Adrenal gland (tissue), 12 donors: ENCODE data around the gene MCHR1. TPM values are rescaled to one million over a fixed set of nuclear protein-coding genes. Genes with fewer than 3 reads are reported as not detected.
A peak's percentile ranks its signal among the peaks of the same experiment; 100 is the strongest.

Experiments
- DNase-seq, 7 donors: peaks; one replicate each; pipeline ENCODE4 v3.0.0-alpha.2; 2019 to 2020
- H3K27ac ChIP-seq, 5 donors: fragments of 200-600 bp; sonication (generic) in 4 of 5; 1 replicate in 3 of 5; 2 replicates in 2 of 5; pipeline versions ENCODE4 v1.5.1 to v1.8.0; 2016 to 2020; ENCODE audit warnings: mild to moderate bottlenecking in 1 of 5
- H3K27me3 ChIP-seq: fragments of 200-600 bp; 2 replicates; pipeline ENCODE4 v1.8.0; 2021
- H3K36me3 ChIP-seq, 2 donors: fragments of 200-600 bp; replicated peaks in 1 of 2; 1 replicate in 1 of 2; 2 replicates in 1 of 2; pipeline versions ENCODE4 v1.5.1 to v1.8.0; 2018 to 2022
- H3K4me1 ChIP-seq, 2 donors: fragments of 200-600 bp; replicated peaks in 1 of 2; 1 replicate in 1 of 2; 2 replicates in 1 of 2; pipeline versions ENCODE4 v1.5.1 to v1.8.0; 2018 to 2021
- H3K4me3 ChIP-seq, 4 donors: fragments of 200-600 bp; sonication (generic) in 3 of 4; one replicate each; pipeline ENCODE4 v1.5.1; 2016 to 2018
- H3K9me3 ChIP-seq, 3 donors: fragments of 200-600 bp; sonication (generic) in 1 of 3; replicated peaks in 1 of 3; 1 replicate in 2 of 3; 2 replicates in 1 of 3; pipeline versions ENCODE4 v1.5.1 to v1.8.0; 2016 to 2021
- POLR2A ChIP-seq, 2 donors: fragments of 450-650 bp; IDR thresholded peaks; one replicate each; pipeline ENCODE4 v1.6.1; 2017; ENCODE audit warnings: antibody characterized with exemption in 2 of 2, mild to moderate bottlenecking in 2 of 2, moderate library complexity in 1 of 2
- WGBS, 4 donors: extraction: QIAGEN DNeasy Blood & Tissue Kit in 2 of 4; methylation state at CpG; one replicate each; pipeline versions ENCODE4 v1.1.5 to v1.1.7; 2013 to 2017; 5-methylcytosine and 5-hydroxymethylcytosine counted together
- intact Hi-C, 2 donors: fragments of 100-400 bp; cut with DNase I; formaldehyde crosslinking; loops; one replicate each; pipeline versions ENCODE4 v1.14.1 to v1.15.0; 2022 to 2023
- polyA plus RNA-seq, 3 donors: library from polyadenylated mRNA; stranded (reverse); fragments of 200-250 nt in 2 of 3; fragments of 350-450 nt in 1 of 3; fragmentation: Illumina TruSeq in 1 of 3; extraction: RNeasy Lipid Tissue Mini Kit (QIAGEN cat#74804) in 1 of 3; gene quantifications; one replicate each; pipeline ENCODE4 v1.2.3, GENCODE V29; 2013 to 2014
- total RNA-seq, 9 donors: library from RNA; depleted of rRNA in 4 of 9; stranded (reverse); fragments of >200 nt in 4 of 9; fragments of 120-200 nt in 1 of 9; fragmentation: NEBNext Ultra II Directional in 1 of 9; extraction: Animal tissue kit (Norgen Biotek cat#: 25700) in 1 of 9; gene quantifications; one replicate each; pipeline versions ENCODE4 v1.1.0 to v1.2.4, GENCODE V29; 2013 to 2023
- TF ChIP-seq, protein P1 (sequence below), 6 experiments: fragments of 450-650 bp in 4 of 6; fragments of 200-600 bp in 2 of 6; sonication (generic) in 1 of 6; IDR thresholded peaks; 1 replicate in 5 of 6; 2 replicates in 1 of 6; pipeline versions ENCODE4 v1.5.1 to v1.8.0; 2016 to 2021; ENCODE audit warnings: antibody characterized with exemption in 6 of 6, mild to moderate bottlenecking in 2 of 6, moderate library complexity in 1 of 6
- donor health status: healthy with polysubstance abuse.
- donor health status: Bipolar disorder and iron deficiency.
- donor health status: DM: yes; HTN: yes; CAD: no.
- donor health status: DM: no; HTN: no; CAD: no.
- donor health status: DM: no; HTN: no; CAD: no.
- donor health status: DM: yes; HTN: yes; CAD: no.

Gene MCHR1
- total and polyA plus RNA-seq, 12 donors: 0.07 to 1.7 (median 0.24) TPM; not detected in 2

DNA sequence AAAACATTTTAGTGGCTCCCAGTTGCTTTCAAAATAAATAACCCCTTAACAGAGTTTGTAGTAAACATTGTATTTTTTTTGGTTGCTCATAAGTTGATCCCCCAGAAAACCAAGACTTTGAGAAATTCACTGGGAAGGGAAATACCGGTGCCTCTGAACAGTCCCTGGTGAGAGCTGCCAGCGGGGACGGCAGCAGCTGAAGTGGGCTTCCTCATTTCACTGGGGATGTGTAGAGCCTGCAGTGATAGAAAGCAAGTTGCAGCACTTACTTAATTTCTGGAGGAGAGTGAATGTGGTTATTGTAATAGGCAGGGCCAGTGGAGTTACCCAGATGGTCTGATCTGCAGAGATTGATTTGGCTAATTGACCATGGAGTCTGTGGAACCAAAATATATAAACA is 18.6 kb upstream of the MCHR1 start:
- intact Hi-C loops: no loop called here
- H3K27me3 ChIP-seq: no peaks in the 10 kb centered on the region
- H3K27ac ChIP-seq: no peak overlapping the region
- H3K36me3 ChIP-seq: no peaks in the 10 kb centered on the region
- TF ChIP-seq, protein P1, sequence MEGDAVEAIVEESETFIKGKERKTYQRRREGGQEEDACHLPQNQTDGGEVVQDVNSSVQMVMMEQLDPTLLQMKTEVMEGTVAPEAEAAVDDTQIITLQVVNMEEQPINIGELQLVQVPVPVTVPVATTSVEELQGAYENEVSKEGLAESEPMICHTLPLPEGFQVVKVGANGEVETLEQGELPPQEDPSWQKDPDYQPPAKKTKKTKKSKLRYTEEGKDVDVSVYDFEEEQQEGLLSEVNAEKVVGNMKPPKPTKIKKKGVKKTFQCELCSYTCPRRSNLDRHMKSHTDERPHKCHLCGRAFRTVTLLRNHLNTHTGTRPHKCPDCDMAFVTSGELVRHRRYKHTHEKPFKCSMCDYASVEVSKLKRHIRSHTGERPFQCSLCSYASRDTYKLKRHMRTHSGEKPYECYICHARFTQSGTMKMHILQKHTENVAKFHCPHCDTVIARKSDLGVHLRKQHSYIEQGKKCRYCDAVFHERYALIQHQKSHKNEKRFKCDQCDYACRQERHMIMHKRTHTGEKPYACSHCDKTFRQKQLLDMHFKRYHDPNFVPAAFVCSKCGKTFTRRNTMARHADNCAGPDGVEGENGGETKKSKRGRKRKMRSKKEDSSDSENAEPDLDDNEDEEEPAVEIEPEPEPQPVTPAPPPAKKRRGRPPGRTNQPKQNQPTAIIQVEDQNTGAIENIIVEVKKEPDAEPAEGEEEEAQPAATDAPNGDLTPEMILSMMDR (IDR thresholded peaks at IDR 0.05): no peak
- no peak for TF ChIP-seq POLR2A (IDR thresholded peaks at IDR 0.05)
- no peaks in the 10 kb centered on the region for H3K4me1 ChIP-seq
- H3K9me3 ChIP-seq: no peaks in the 10 kb centered on the region
- no peak overlapping the region for H3K4me3 ChIP-seq
- WGBS, 4 donors: 63 to 85% (median 83%) methylated on average over 3 of the region's 3 CpGs
- DNase-seq: no peak

DNA sequence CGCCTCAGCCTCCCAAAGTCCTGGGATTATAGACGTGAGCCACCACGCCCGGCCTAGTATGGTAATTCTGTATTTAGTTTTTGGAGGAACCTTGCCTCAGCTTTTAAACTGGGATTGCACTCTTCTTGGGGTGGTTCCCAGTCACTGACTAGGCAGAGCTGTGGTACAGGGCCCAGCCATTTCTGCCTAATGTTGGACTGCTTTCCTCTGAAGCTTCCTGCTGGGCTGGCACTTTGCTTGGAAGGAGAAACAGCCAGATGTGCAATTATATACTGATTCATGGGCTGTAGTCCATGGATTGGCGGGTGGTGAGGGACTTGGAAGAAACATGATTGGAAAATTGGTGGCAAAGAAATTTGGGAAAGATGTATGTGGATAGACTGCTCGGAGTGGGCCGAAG is 17.6 kb upstream of the MCHR1 start:
- intact Hi-C loops: no loop called here
- no peaks in the 10 kb centered on the region for H3K27me3 ChIP-seq
- no peak for TF ChIP-seq POLR2A (IDR thresholded peaks at IDR 0.05)
- TF ChIP-seq, protein P1 (IDR thresholded peaks at IDR 0.05): no peak
- no peak for DNase-seq
- WGBS, 4 donors: 92 to 95% (median 94%) methylated on average over 7 of the region's 7 CpGs
- no peaks in the 10 kb centered on the region for H3K9me3 ChIP-seq
- no peaks in the 10 kb centered on the region for H3K36me3 ChIP-seq
- no peak overlapping the region for H3K4me3 ChIP-seq
- no peak overlapping the region for H3K27ac ChIP-seq
- no peaks in the 10 kb centered on the region for H3K4me1 ChIP-seq

DNA sequence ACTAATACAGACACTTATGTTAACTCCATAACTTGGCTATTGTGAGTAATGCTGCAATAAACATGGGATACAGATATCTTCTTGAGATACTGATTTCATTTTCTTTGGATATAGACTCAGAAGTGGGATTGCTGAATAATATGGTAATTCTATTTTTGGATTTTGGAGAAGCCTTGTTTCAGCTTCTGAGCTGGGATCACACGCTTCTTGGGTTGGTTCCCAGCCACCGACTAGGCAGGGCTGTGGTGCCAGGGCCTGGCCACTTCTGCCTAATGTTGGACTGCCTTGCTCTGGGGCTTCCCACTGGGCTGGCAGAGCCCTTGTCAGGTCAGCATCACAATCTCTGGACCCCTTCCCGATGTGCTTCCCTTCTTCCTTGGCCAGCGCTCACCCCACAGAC is 14.0 kb upstream of the MCHR1 start:
- Histone ChIP-seq H3K4me1 (no peaks in the 10 kb centered on the region), H3K27me3 (no peaks in the 10 kb centered on the region), H3K27ac (peak overlapping the region in 1 of 5 donors; percentile 59), H3K4me3 (no peak overlapping the region), H3K9me3 (no peaks in the 10 kb centered on the region), H3K36me3 (no peaks in the 10 kb centered on the region)
- intact Hi-C loops: no loop called here
- TF ChIP-seq, protein P1 (IDR thresholded peaks at IDR 0.05): no peak
- 55 to 62% (median 58%) methylated on average over 3 to 4 of the region's 4 CpGs for WGBS, 4 donors
- DNase-seq: peak in 2 of 7 donors; percentile 38

DNA sequence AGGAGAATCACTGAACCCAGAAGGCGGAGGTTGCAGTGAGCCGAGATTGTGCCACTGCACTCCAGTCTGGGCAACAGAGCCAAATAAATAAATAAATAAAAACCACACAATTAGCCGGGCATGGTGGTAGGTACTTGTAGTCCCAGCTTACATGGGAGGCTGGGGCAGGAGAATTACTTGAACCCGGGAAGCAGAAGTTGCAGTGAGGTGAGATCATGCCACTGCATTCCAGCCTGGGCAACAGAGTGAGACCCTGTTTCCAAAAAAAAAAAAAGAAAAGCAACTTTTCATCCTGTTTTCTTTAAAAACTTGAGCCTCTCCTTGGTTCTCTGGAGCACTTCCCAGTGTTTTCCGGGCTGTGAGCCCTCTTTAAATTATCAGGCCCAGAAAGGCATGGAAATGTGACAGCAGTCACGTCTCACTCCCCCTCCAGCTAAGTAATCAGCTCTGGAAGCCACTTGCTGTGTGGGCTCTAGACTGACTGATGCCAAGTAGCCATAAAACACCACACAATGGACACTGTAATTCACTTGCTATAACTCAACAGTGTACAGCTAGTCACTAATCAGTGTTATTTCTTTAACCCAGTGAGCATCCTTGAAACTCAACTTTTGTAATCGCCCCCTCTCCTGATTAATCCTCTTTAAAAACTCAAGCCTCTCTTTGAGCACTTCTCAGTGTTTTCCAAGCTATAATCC is 13.0 kb upstream of the MCHR1 start:
- WGBS, 4 donors: 69 to 76% (median 69%) methylated on average over 7 of the region's 7 CpGs
- Histone ChIP-seq H3K4me3 (no peak overlapping the region), H3K36me3 (no peaks in the 10 kb centered on the region), H3K27ac (peak overlapping the region in 1 of 5 donors; percentile 59), H3K9me3 (no peaks in the 10 kb centered on the region), H3K27me3 (no peaks in the 10 kb centered on the region), H3K4me1 (no peaks in the 10 kb centered on the region)
- TF ChIP-seq POLR2A (IDR thresholded peaks at IDR 0.05): no peak
- TF ChIP-seq, protein P1 (IDR thresholded peaks at IDR 0.05): no peak
- DNase-seq: peak in 1 of 7 donors; percentile 48
- intact Hi-C loops: no loop called here
